Thoracic aorta (tissue), 2 donors: ENCODE data around the gene ALDH1L2. TPM values are rescaled to one million over a fixed set of nuclear protein-coding genes. Genes with fewer than 3 reads are reported as not detected.
"Not testable (repeated sequence)": the region's sequence is repeated elsewhere in the genome, so short reads cannot be mapped to it uniquely, and the experiment has no call there.

Experiments used
- ATAC-seq: fragments of 150-250 bp; one replicate; pipeline ENCODE4 v1.8.0; 2017; ENCODE audit warnings: low read depth; ENCODE audit not compliant: insufficient number of reproducible peaks, low FRiP score
- DNase-seq: peaks from one replicate; pipeline ENCODE4 v3.0.0-alpha.2; 2020; ENCODE audit warnings: low spot score
- H3K27ac ChIP-seq, 2 donors: fragments of 200-600 bp; sonication (generic); 1 replicate in 1 of 2; 2 replicates in 1 of 2; pipeline ENCODE4 v1.5.1; 2016; ENCODE audit warnings: mild to moderate bottlenecking in 2 of 2, moderate library complexity in 2 of 2
- H3K27me3 ChIP-seq: fragments of 200-600 bp; sonication (generic); replicated peaks from 2 replicates; pipeline ENCODE4 v1.6.0; 2016; ENCODE audit warnings: mild to moderate bottlenecking; ENCODE audit not compliant: insufficient read depth
- H3K36me3 ChIP-seq: fragments of 200-600 bp; sonication (generic); one replicate; pipeline ENCODE4 v1.5.1; 2016
- H3K4me1 ChIP-seq, 2 donors: fragments of 200-600 bp; sonication (generic); 1 replicate in 1 of 2; 2 replicates in 1 of 2; pipeline versions ENCODE4 v1.5.1 to v1.6.0; 2016; ENCODE audit warnings: low read depth in 2 of 2, mild to moderate bottlenecking in 1 of 2; ENCODE audit not compliant: control insufficient read depth in 1 of 2
- H3K4me3 ChIP-seq: fragments of 200-600 bp; sonication (generic); 2 replicates; pipeline ENCODE4 v1.5.1; 2016; ENCODE audit warnings: mild to moderate bottlenecking
- H3K9me3 ChIP-seq: fragments of 200-600 bp; sonication (generic); 2 replicates; pipeline ENCODE4 v1.5.1; 2016
- CTCF ChIP-seq: fragments of 200-600 bp; sonication (generic); IDR thresholded peaks from one replicate; pipeline ENCODE4 v1.5.1; 2019; ENCODE audit warnings: antibody characterized with exemption
- total RNA-seq, 2 donors: library from RNA; depleted of rRNA; stranded (reverse); fragments of >200 nt; gene quantifications; one replicate each; pipeline versions ENCODE4 v1.1.0 to v1.2.3, GENCODE V29; 2016

Gene ALDH1L2
- total RNA-seq, 2 donors from 2014 or later: 16.5 to 21.1 TPM

- ATAC-seq (no peak), DNase-seq (no peak)
- H3K4me1 ChIP-seq: peaks cover 4 to 13% of the 10 kb centered on the region in 2 donors
- no peaks in the 10 kb centered on the region for H3K36me3 ChIP-seq
- no peak overlapping the region for H3K27ac ChIP-seq
- no peak overlapping the region for H3K4me3 ChIP-seq
- H3K27me3 ChIP-seq: no peaks in the 10 kb centered on the region
- no peak for TF ChIP-seq CTCF
- no peaks in the 10 kb centered on the region for H3K9me3 ChIP-seq
These were observed 18.4 kb upstream of the ALDH1L2 start for GRCh38 chr12:105102673-105103072.

- ATAC-seq (no peak), DNase-seq (no peak)
- Histone ChIP-seq H3K4me1 (peaks cover 0 to 6% of the 10 kb centered on the region in 2 donors), H3K27ac (no peak overlapping the region), H3K27me3 (no peaks in the 10 kb centered on the region), H3K4me3 (no peak overlapping the region), H3K9me3 (no peaks in the 10 kb centered on the region), H3K36me3 (no peaks in the 10 kb centered on the region)
- TF ChIP-seq CTCF: no peak
These were observed 16.7 kb upstream of the ALDH1L2 start for GRCh38 chr12:105100998-105101397.

GRCh38 chr12:105100207-105100985 lies 16.1 kb upstream of the ALDH1L2 start:
- no peak for DNase-seq
- Histone ChIP-seq H3K27me3 (no peaks in the 10 kb centered on the region), H3K4me1 (peaks cover 0 to 6% of the 10 kb centered on the region in 2 donors), H3K36me3 (no peaks in the 10 kb centered on the region), H3K27ac (no peak overlapping the region), H3K4me3 (no peak overlapping the region), H3K9me3 (no peaks in the 10 kb centered on the region)
- TF ChIP-seq CTCF: no peak
- ATAC-seq: no peak

DNA sequence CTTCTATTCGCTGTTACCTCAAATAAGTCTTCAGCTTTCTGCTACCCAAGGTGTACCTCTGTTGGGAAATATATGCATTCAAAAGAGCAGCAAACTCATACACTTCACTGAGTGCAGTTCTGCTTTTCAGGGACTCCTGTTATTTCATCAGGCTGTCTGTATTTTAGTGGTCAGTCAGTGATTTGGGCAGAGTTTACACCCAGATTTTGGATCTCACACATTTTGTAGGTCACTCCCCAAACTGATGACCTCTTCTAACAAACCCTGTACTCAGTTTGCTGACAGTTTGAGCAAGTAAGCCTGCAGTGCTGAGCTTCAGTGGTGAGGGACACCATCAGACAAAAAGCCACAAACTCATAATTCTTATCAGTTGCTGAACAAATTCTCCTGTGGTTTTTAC lies 15.1 kb upstream of the ALDH1L2 start:
- ATAC-seq: no peak

DNA sequence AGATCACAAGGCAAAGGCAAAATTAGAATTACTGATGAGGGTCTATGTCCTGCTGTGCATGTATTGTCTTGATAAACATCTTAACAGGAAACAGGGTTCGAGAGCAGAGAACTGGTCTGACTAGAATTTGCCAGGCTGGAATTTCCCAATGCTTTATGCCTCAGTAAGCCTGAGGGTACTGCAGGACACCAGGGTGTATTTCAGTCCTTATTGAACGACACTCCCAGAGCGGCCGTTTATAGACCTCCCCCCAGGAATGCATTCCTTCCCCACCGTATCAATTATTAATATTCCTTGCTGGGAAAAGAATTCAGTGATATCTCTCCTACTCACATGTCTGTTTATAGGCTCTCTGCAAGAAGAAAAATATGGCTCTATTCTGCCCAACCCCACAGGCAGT lies 11.1 kb upstream of the ALDH1L2 start:
- not testable (repeated sequence) for H3K27me3 ChIP-seq, DNase-seq, H3K27ac ChIP-seq, H3K36me3 ChIP-seq, H3K4me3 ChIP-seq, H3K4me1 ChIP-seq, H3K9me3 ChIP-seq, ATAC-seq

More for the DNA sequence above, 15.1 kb upstream of the ALDH1L2 start:
- H3K27me3 ChIP-seq: no peaks in the 10 kb centered on the region
- H3K4me1 ChIP-seq: peaks cover 0 to 6% of the 10 kb centered on the region in 2 donors
- H3K4me3 ChIP-seq: no peak overlapping the region
- TF ChIP-seq CTCF: no peak
- H3K36me3 ChIP-seq: no peaks in the 10 kb centered on the region
- no peak overlapping the region for H3K27ac ChIP-seq
- DNase-seq: no peak
- H3K9me3 ChIP-seq: no peaks in the 10 kb centered on the region

GRCh38 chr12:105092336-105092735 lies 8.1 kb upstream of the ALDH1L2 start:
- ATAC-seq: no peak

More at GRCh38 chr12:105092336-105092735, 8.1 kb upstream of the ALDH1L2 start:
- Histone ChIP-seq H3K36me3 (no peaks in the 10 kb centered on the region), H3K27ac (no peak overlapping the region), H3K9me3 (no peaks in the 10 kb centered on the region), H3K27me3 (no peaks in the 10 kb centered on the region), H3K4me1 (no peaks in the 10 kb centered on the region), H3K4me3 (no peak overlapping the region)
- no peak for DNase-seq
- TF ChIP-seq CTCF: no peak
